DND-41 (cell line): ENCODE data around the gene IL6R.

Experiments used
- ATAC-seq: fragments of 200-7000 bp; cut with Tn5 transposase; 3 replicates; pipeline ENCODE4 v1.9.1; 2021; ENCODE audit warnings: low read depth; ENCODE audit not compliant: insufficient read depth
- DNase-seq: peaks from one replicate; pipeline ENCODE4 v3.0.0-alpha.2; 2020
- H2AFZ ChIP-seq: 2 replicates; pipeline ENCODE4 v1.6.0; 2012; ENCODE audit warnings: low read depth, low read length
- H3K27ac ChIP-seq: 2 replicates; pipeline ENCODE4 v1.5.1; 2012; ENCODE audit warnings: low read length, inconsistent platforms
- H3K27me3 ChIP-seq: fragments of 200-600 bp; sonication (generic); 2 replicates; pipeline ENCODE4 v1.6.0; 2012; ENCODE audit warnings: low read length, mild to moderate bottlenecking, inconsistent platforms; ENCODE audit not compliant: insufficient read depth, poor library complexity
- H3K36me3 ChIP-seq: 2 replicates; pipeline ENCODE4 v1.5.1; 2012; ENCODE audit warnings: low read length, inconsistent platforms; ENCODE audit not compliant: insufficient read depth
- H3K4me1 ChIP-seq: 2 replicates; pipeline ENCODE4 v1.5.1; 2012; ENCODE audit warnings: mild to moderate bottlenecking, low read length; ENCODE audit not compliant: insufficient read depth
- H3K4me2 ChIP-seq: 2 replicates; pipeline ENCODE4 v1.6.0; 2012; ENCODE audit warnings: mild to moderate bottlenecking, moderate library complexity, low read length, inconsistent platforms; ENCODE audit not compliant: insufficient read depth
- H3K4me3 ChIP-seq, 2 experiments: fragments of 200-600 bp in 1 of 2; shearing (Covaris generic) in 1 of 2; 2 replicates each; pipeline ENCODE4 v1.5.1; 2012 to 2016; ENCODE audit warnings: inconsistent platforms in 2 of 2, low read length in 2 of 2, mild to moderate bottlenecking in 2 of 2, low read depth in 1 of 2, moderate library complexity in 1 of 2
- H3K79me2 ChIP-seq: 2 replicates; pipeline ENCODE4 v1.6.0; 2012; ENCODE audit warnings: low read length, inconsistent platforms; ENCODE audit not compliant: insufficient read depth
- H3K9ac ChIP-seq: 2 replicates; pipeline ENCODE4 v1.6.0; 2012; ENCODE audit warnings: low read depth, mild to moderate bottlenecking, inconsistent platforms, low read length, moderate library complexity
- H3K9me3 ChIP-seq: 2 replicates; pipeline ENCODE4 v1.5.1; 2012; ENCODE audit warnings: low read length, moderate library complexity, mild to moderate bottlenecking, inconsistent platforms; ENCODE audit not compliant: insufficient read depth, severe bottlenecking
- H4K20me1 ChIP-seq: 2 replicates; pipeline ENCODE4 v1.6.0; 2012; ENCODE audit warnings: low read length; ENCODE audit not compliant: insufficient read depth
- EZH2 ChIP-seq: IDR thresholded peaks from 3 replicates; pipeline ENCODE4 v1.6.1; 2012; ENCODE audit warnings: borderline replicate concordance, low read depth, mild to moderate bottlenecking, moderate library complexity, low read length, inconsistent platforms; ENCODE audit not compliant: severe bottlenecking
- TF ChIP-seq, protein P1 (sequence below): IDR thresholded peaks from 2 replicates; pipeline ENCODE4 v1.5.1; 2012; ENCODE audit warnings: borderline replicate concordance, low read length, moderate library complexity, mild to moderate bottlenecking; ENCODE audit not compliant: poor library complexity, severe bottlenecking; ENCODE audit errors: extremely low read depth

The IL6R gene

DNA sequence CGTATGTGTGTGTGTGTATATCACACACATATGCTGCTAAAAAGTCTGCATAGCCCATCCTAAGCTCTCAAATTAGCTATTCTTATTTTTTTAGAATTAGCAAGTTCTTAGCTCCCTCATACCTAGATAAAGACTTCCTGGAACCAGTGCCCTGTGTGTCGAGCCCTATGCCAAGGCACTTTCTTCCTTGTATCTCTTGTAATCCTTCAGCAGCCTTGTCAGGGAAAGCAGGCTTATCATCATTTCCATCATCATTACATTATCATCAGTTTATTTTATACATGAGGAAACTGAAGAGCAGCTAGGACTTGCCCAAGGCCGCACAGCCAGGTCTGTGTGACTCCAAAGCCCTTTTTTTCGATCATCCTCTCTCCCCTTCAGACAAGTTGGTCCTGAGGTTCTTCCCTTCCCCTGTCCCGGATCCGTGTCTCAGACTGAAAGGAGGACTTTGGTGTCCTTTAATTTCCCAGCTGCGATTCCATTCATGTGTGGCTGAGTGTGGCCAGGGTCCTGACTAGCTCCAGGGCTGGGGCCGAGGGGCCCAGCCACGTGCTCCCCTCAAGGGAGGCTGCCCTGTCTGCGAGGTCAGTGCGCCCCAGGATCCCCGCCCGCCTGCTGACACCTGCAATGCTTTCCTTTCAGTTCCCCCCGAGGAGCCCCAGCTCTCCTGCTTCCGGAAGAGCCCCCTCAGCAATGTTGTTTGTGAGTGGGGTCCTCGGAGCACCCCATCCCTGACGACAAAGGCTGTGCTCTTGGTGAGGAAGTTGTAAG is 24.9 kb downstream of the IL6R start:
- DNase-seq = no peak
- H3K27ac ChIP-seq = no peak overlapping the region
- no peaks in the 10 kb centered on the region for H3K79me2 ChIP-seq
- no peak for ATAC-seq
- H3K4me1 ChIP-seq = no peaks in the 10 kb centered on the region
- H3K4me2 ChIP-seq = no peak overlapping the region
- no peaks in the 10 kb centered on the region for H3K27me3 ChIP-seq
- no peak overlapping the region for H2AFZ ChIP-seq
- TF ChIP-seq, protein P1, sequence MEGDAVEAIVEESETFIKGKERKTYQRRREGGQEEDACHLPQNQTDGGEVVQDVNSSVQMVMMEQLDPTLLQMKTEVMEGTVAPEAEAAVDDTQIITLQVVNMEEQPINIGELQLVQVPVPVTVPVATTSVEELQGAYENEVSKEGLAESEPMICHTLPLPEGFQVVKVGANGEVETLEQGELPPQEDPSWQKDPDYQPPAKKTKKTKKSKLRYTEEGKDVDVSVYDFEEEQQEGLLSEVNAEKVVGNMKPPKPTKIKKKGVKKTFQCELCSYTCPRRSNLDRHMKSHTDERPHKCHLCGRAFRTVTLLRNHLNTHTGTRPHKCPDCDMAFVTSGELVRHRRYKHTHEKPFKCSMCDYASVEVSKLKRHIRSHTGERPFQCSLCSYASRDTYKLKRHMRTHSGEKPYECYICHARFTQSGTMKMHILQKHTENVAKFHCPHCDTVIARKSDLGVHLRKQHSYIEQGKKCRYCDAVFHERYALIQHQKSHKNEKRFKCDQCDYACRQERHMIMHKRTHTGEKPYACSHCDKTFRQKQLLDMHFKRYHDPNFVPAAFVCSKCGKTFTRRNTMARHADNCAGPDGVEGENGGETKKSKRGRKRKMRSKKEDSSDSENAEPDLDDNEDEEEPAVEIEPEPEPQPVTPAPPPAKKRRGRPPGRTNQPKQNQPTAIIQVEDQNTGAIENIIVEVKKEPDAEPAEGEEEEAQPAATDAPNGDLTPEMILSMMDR = no peak
- no peak for TF ChIP-seq EZH2
- H3K9ac ChIP-seq = no peak overlapping the region
- no peaks in the 10 kb centered on the region for H3K9me3 ChIP-seq
- H4K20me1 ChIP-seq = no peaks in the 10 kb centered on the region
- H3K4me3 ChIP-seq = no peak overlapping the region
- no peaks in the 10 kb centered on the region for H3K36me3 ChIP-seq

DNA sequence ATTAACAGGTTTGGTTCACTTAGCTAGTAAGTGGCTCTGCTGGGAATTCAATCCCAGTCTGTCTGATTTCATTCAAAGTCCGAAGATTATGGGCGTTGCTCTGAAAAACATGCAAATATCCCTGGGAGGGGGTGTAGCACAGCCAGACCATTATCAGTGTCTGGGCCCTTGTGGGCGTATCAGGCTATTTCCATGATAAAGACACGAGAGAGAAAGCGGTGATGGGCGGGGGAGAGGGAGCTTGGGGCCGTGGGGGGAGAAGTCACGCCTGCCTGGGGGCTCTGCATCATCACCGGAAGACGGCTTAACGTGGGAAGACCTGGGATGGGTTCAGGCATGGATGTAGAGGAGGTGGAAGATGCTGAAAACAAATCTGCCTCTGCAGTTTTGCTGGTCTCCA is 25.8 kb downstream of the IL6R start:
- no peak for ATAC-seq
- H3K27ac ChIP-seq = no peak overlapping the region
- no peaks in the 10 kb centered on the region for H3K79me2 ChIP-seq
- H3K4me1 ChIP-seq = no peaks in the 10 kb centered on the region
- no peak overlapping the region for H3K4me3 ChIP-seq
- no peak for DNase-seq
- TF ChIP-seq EZH2 = no peak
- TF ChIP-seq, protein P1 = no peak
- H3K4me2 ChIP-seq = no peak overlapping the region
- H3K9ac ChIP-seq = no peak overlapping the region
- H2AFZ ChIP-seq = no peak overlapping the region
- no peaks in the 10 kb centered on the region for H4K20me1 ChIP-seq
- H3K36me3 ChIP-seq = no peaks in the 10 kb centered on the region
- no peaks in the 10 kb centered on the region for H3K27me3 ChIP-seq
- no peaks in the 10 kb centered on the region for H3K9me3 ChIP-seq

- no peak for DNase-seq
- Histone ChIP-seq H3K79me2 (no peaks in the 10 kb centered on the region), H3K9me3 (no peaks in the 10 kb centered on the region), H3K4me3 (no peak overlapping the region), H3K9ac (no peak overlapping the region), H3K27me3 (no peaks in the 10 kb centered on the region), H2AFZ (no peak overlapping the region), H3K4me2 (no peak overlapping the region), H3K36me3 (no peaks in the 10 kb centered on the region), H3K27ac (no peak overlapping the region), H4K20me1 (no peaks in the 10 kb centered on the region), H3K4me1 (no peaks in the 10 kb centered on the region)
- no peak for ATAC-seq
- no peak for TF ChIP-seq EZH2
- TF ChIP-seq, protein P1 = no peak
These were observed 26.6 kb downstream of the IL6R start for GRCh38 chr1:154431586-154432373.
